ENCODE data around the gene TOMT. TPM values are rescaled to one million over a fixed set of nuclear protein-coding genes. Genes with fewer than 3 reads are reported as not detected.

Gene TOMT
- total RNA-seq, 1 experiment from 2014 or later = not detected

GRCh38 chr11:72070491-72070890 lies 35.2 kb upstream of the TOMT start:
- Histone ChIP-seq H3K4me2 (ENCODE audit: low read length) (peak overlapping the region; percentile 68), H2AFZ (ENCODE audit: low read length) (no peak overlapping the region), H3F3A (ENCODE audit: low read length, unreplicated experiment) (no peaks in the 10 kb centered on the region), H4K20me1 (ENCODE audit: low read length) (peaks cover 21% of the 10 kb centered on the region; the same call in 1 of the 2 replicates), H3K36me3 (ENCODE audit: low read depth, low read length) (peaks cover 27% of the 10 kb centered on the region; the same call in 1 of the 2 replicates), H3K9ac (ENCODE audit: low read length) (peak overlapping the region; percentile 30; the same call in 1 of the 2 replicates), H3K9me3 (ENCODE audit: low read length) (no peaks in the 10 kb centered on the region), H3K9me2 (replicated peaks; ENCODE audit: low read length) (no peaks in the 10 kb centered on the region), H3K79me2 (ENCODE audit: low read length) (peaks cover 93% of the 10 kb centered on the region), H3K4me1 (ENCODE audit: insufficient read depth, low read length) (peaks cover 45% of the 10 kb centered on the region), H3K4me3 (ENCODE audit: low read length) (peak overlapping the region; percentile 26; the same call in 1 of the 2 replicates), H3K27me3 (ENCODE audit: low read length) (no peaks in the 10 kb centered on the region), H3K27ac (ENCODE audit: low read length) (peak overlapping the region; percentile 61)
- ChIA-PET POLR2A (ENCODE audit: unreplicated experiment) (no interaction called here), CTCF (no interaction called here)
- no TSS peak for BruUV-seq (replicated peaks)
- TF ChIP-seq EZH2phosphoT487 (IDR thresholded peaks at IDR 0.05; ENCODE audit: borderline replicate concordance, low read length) (no peak), CTCF (conservative IDR thresholded peaks at IDR 0.05; ENCODE audit: low read depth, low read length) (no peak), EZH2 (IDR thresholded peaks at IDR 0.05; ENCODE audit: low read length, unreplicated experiment) (no peak)
- intact Hi-C loops (cut with micrococcal nuclease) = no loop called here
- ATAC-seq (no peak), DNase-seq (no peak)

GRCh38 chr11:72072348-72072747 lies 33.4 kb upstream of the TOMT start:
- Histone ChIP-seq H3K36me3 (ENCODE audit: low read depth, low read length) (peaks cover 15% of the 10 kb centered on the region; the same call in 1 of the 2 replicates), H3K27ac (ENCODE audit: low read length) (peak overlapping the region; percentile 25), H3K9me3 (ENCODE audit: low read length) (no peaks in the 10 kb centered on the region), H3K9me2 (replicated peaks; ENCODE audit: low read length) (no peaks in the 10 kb centered on the region), H3K4me3 (ENCODE audit: low read length) (peak overlapping the region; percentile 16), H3K4me1 (ENCODE audit: insufficient read depth, low read length) (peaks cover 45% of the 10 kb centered on the region), H4K20me1 (ENCODE audit: low read length) (peaks cover 21% of the 10 kb centered on the region; the same call in 1 of the 2 replicates), H2AFZ (ENCODE audit: low read length) (no peak overlapping the region), H3K9ac (ENCODE audit: low read length) (no peak overlapping the region), H3K4me2 (ENCODE audit: low read length) (peak overlapping the region; percentile 59), H3K27me3 (ENCODE audit: low read length) (no peaks in the 10 kb centered on the region), H3K79me2 (ENCODE audit: low read length) (peaks cover 96% of the 10 kb centered on the region), H3F3A (ENCODE audit: low read length, unreplicated experiment) (no peaks in the 10 kb centered on the region)
- DNase-seq = peak; percentile 91
- no TSS peak for BruUV-seq (replicated peaks)
- ChIA-PET POLR2A (ENCODE audit: unreplicated experiment) (no interaction called here), CTCF (interaction anchor here (1.2 kb wide), 1 partner anchor 47 kb away, joined by 4 read pairs; no protein-coding TSS in a partner anchor)
- peak; percentile 84 for ATAC-seq
- intact Hi-C loops (cut with micrococcal nuclease) = loop anchor here (1.0 kb wide), 1 partner anchor 8 kb away; the partner anchor contains the start of genes LRRC51 and NUMA1
- no peak for TF ChIP-seq CTCF (conservative IDR thresholded peaks at IDR 0.05; ENCODE audit: low read depth, low read length)

GRCh38 chr11:72075109-72075508 lies 30.6 kb upstream of the TOMT start:
- TF ChIP-seq EZH2 (IDR thresholded peaks at IDR 0.05; ENCODE audit: low read length, unreplicated experiment) (no peak), CTCF (conservative IDR thresholded peaks at IDR 0.05; ENCODE audit: low read depth, low read length) (peak; percentile 41), EZH2phosphoT487 (IDR thresholded peaks at IDR 0.05; ENCODE audit: borderline replicate concordance, low read length) (no peak)
- POLR2A ChIA-PET (ENCODE audit: unreplicated experiment) = no interaction called here
- H3K4me3 ChIP-seq (ENCODE audit: low read length) = no peak overlapping the region
- no peaks in the 10 kb centered on the region for H3K9me2 ChIP-seq (replicated peaks; ENCODE audit: low read length)
- H4K20me1 ChIP-seq (ENCODE audit: low read length) = peaks cover 33% of the 10 kb centered on the region; the same call in 1 of the 2 replicates
- intact Hi-C loops (cut with micrococcal nuclease) = no loop called here
- no peak for ATAC-seq
- no peak overlapping the region for H2AFZ ChIP-seq (ENCODE audit: low read length)
- H3F3A ChIP-seq (ENCODE audit: low read length, unreplicated experiment) = no peaks in the 10 kb centered on the region
- H3K4me1 ChIP-seq (ENCODE audit: insufficient read depth, low read length) = peaks cover 48% of the 10 kb centered on the region
- DNase-seq = no peak
- no peaks in the 10 kb centered on the region for H3K27me3 ChIP-seq (ENCODE audit: low read length)
- BruUV-seq (replicated peaks) = no TSS peak
- no peak overlapping the region for H3K27ac ChIP-seq (ENCODE audit: low read length)
- no peak overlapping the region for H3K9ac ChIP-seq (ENCODE audit: low read length)
- CTCF ChIA-PET = interaction anchor here (1.1 kb wide), 1 partner anchor 50 kb away, joined by 4 read pairs; no protein-coding TSS in a partner anchor
- no peak overlapping the region for H3K4me2 ChIP-seq (ENCODE audit: low read length)
- H3K36me3 ChIP-seq (ENCODE audit: low read depth, low read length) = no peaks in the 10 kb centered on the region; the same call in 1 of the 2 replicates
- no peaks in the 10 kb centered on the region for H3K9me3 ChIP-seq (ENCODE audit: low read length)
- peaks cover 96% of the 10 kb centered on the region for H3K79me2 ChIP-seq (ENCODE audit: low read length)
